A172 (cell line): ENCODE measurements around the gene MEMO1. TPM values are rescaled to one million over a fixed set of nuclear protein-coding genes. Genes with fewer than 3 reads are reported as not detected.

Source experiments
- DNase-seq: peaks from one replicate; pipeline ENCODE4 v3.0.0-alpha.2; 2015; ENCODE audit warnings: low spot score
- total RNA-seq: library from RNA; depleted of rRNA; stranded (reverse); fragments of >200 nt; shearing (Covaris generic); gene quantifications from 2 replicates; pipeline ENCODE4 v1.2.3, GENCODE V29; 2014; rRNA removed

The MEMO1 gene
- total RNA-seq, 1 experiment from 2014 or later: 94.7 TPM

DNA sequence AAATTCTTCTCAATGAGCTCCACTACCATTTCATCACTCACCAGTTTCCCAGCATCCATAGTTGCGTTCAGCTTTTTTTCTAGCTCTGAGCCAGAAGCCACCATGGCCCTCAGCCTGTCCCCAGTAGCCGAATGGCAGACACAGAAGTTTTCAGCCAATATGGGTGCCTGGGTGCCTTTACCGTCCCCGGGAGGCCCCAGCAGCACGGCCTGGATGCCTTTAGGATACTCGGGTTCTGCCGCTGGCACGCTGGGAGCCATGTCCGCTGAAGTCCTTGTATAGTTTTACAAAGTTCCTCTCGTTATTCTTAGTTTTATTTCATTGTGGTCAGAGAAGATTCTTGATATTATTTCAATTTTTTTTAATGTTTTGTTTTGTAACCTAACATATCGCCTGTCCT is 187.2 kb downstream of the MEMO1 start:
- DNase-seq: no peak

DNA sequence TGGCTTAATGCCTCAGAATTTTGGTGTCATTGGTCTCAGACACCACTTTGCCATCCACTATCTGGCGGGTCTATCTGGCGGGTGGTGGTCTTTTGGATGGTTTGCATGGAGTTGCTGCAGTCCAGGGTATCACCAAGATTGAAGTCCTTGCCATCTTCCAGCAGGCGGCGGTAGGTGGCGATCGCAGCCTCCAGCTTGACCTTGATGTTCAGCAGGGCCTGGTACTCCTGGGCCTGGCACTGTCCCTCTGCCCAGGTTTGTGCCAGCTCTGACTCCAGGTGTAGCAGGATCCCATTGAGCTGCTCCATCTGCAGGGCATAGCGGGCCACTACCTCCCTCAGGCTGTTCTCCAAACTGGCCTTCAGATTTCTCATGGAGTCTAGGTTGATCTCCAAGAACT is 188.2 kb downstream of the MEMO1 start:
- DNase-seq: no peak

Other genes with a start within 250 kb of the MEMO1 start
- gene DPY30, start 28.8 kb upstream of the MEMO1 start, total RNA-seq: 178 and 233 TPM in 2 replicates
- gene SPAST, start 52.5 kb upstream of the MEMO1 start, total RNA-seq: 33.9 and 37.6 TPM in 2 replicates
- gene SLC30A6, start 154.9 kb upstream of the MEMO1 start, total RNA-seq: 48.8 and 49.5 TPM in 2 replicates